Measurements from ENCODE around the gene FGF8.

- TF ChIP-seq EZH2 (IDR thresholded peaks at IDR 0.05; ENCODE audit: low read length, unreplicated experiment): no peak
- TF ChIP-seq CTCF (conservative IDR thresholded peaks at IDR 0.05; ENCODE audit: low read depth, low read length): no peak
- TF ChIP-seq EZH2phosphoT487 (IDR thresholded peaks at IDR 0.05; ENCODE audit: borderline replicate concordance, low read length): no peak
Observed at GRCh38 chr10:101771380-101771779, 4.5 kb downstream of the FGF8 start.
